ENCODE data around the gene NPFFR2.
"Not testable (repeated sequence)": the region's sequence is repeated elsewhere in the genome, so short reads cannot be mapped to it uniquely, and the experiment has no call there.

The NPFFR2 gene

DNA sequence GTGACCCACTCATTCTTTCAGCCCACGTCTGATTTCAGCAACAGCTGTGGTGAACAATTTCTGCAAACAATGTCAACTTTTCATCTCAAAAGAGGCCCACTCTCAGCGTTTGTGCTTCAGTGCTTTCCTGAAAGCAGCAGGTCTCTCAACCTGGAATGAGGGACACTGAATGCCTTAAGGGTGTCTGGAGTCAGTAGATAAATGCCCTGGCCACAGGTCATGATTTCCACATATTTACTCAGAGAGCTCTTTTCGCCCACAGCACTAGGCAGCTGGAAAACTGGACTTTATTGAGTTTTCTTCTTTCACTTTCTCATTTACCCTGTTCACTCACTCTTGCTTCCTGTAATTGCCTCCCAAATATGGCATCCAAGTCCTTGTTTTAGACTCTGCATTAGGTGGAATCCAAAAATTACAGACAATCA, 52.8 kb downstream of the NPFFR2 start:
- TF ChIP-seq, protein P1, sequence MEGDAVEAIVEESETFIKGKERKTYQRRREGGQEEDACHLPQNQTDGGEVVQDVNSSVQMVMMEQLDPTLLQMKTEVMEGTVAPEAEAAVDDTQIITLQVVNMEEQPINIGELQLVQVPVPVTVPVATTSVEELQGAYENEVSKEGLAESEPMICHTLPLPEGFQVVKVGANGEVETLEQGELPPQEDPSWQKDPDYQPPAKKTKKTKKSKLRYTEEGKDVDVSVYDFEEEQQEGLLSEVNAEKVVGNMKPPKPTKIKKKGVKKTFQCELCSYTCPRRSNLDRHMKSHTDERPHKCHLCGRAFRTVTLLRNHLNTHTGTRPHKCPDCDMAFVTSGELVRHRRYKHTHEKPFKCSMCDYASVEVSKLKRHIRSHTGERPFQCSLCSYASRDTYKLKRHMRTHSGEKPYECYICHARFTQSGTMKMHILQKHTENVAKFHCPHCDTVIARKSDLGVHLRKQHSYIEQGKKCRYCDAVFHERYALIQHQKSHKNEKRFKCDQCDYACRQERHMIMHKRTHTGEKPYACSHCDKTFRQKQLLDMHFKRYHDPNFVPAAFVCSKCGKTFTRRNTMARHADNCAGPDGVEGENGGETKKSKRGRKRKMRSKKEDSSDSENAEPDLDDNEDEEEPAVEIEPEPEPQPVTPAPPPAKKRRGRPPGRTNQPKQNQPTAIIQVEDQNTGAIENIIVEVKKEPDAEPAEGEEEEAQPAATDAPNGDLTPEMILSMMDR (IDR thresholded peaks at IDR 0.05; ENCODE audit: low read length), result no peak
- TF ChIP-seq EZH2 (IDR thresholded peaks at IDR 0.05; ENCODE audit: borderline replicate concordance, low read length), result no peak
- H3K36me3 ChIP-seq (ENCODE audit: insufficient read depth, low read length), result no peaks in the 10 kb centered on the region
- H3K9ac ChIP-seq (ENCODE audit: low read length), result no peak overlapping the region
- H3K4me1 ChIP-seq (ENCODE audit: insufficient read depth, low read length, severe bottlenecking), result no peaks in the 10 kb centered on the region
- H2AFZ ChIP-seq (ENCODE audit: low read length), result no peak overlapping the region
- H3K27ac ChIP-seq (ENCODE audit: low read depth, low read length, poor library complexity, severe bottlenecking), result no peak overlapping the region
- H3K9me2 ChIP-seq (ENCODE audit: low read depth, low read length), result no peaks in the 10 kb centered on the region
- H3K9me3 ChIP-seq (ENCODE audit: low read length), result no peaks in the 10 kb centered on the region
- H4K20me1 ChIP-seq (ENCODE audit: insufficient read depth, low read length), result no peaks in the 10 kb centered on the region
- no peaks in the 10 kb centered on the region for H3F3A ChIP-seq (ENCODE audit: insufficient read depth, low read length)
- no peaks in the 10 kb centered on the region for H3K79me2 ChIP-seq (ENCODE audit: insufficient read depth, low read length)
- no peak overlapping the region for H3K4me2 ChIP-seq (ENCODE audit: low read length)
- no peak overlapping the region for H3K4me3 ChIP-seq (ENCODE audit: low read depth, low read length, poor library complexity, severe bottlenecking)
- H3K27me3 ChIP-seq (ENCODE audit: insufficient read depth, low read length), result no peaks in the 10 kb centered on the region

DNA sequence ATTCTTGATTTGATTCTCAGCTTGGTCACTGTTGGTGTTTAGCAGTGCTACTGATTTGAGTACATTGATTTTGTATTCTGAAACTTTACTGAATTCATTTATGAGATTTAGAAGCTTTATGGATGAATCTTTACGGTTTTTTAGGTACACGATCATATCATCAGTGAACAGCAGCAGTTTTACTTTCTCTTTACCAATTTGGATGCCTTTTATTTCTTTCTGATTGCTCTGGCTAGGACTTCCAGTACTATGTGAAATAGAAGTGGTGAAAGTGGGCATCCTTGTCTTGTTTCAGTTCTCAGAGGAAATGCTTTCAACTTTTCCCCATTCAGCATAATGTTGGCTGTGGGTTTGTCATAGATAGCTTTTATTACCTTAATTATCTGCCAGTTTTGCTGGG, 58.8 kb downstream of the NPFFR2 start:
- H3K9ac ChIP-seq (ENCODE audit: low read length); H3K9me3 ChIP-seq (ENCODE audit: low read length); H3K36me3 ChIP-seq (ENCODE audit: insufficient read depth, low read length); H3K4me1 ChIP-seq (ENCODE audit: insufficient read depth, low read length, severe bottlenecking); H2AFZ ChIP-seq (ENCODE audit: low read length); H3K27me3 ChIP-seq (ENCODE audit: insufficient read depth, low read length); H3K27ac ChIP-seq (ENCODE audit: low read depth, low read length, poor library complexity, severe bottlenecking); H4K20me1 ChIP-seq (ENCODE audit: insufficient read depth, low read length); H3K9me2 ChIP-seq (ENCODE audit: low read depth, low read length); H3K79me2 ChIP-seq (ENCODE audit: insufficient read depth, low read length); H3K4me2 ChIP-seq (ENCODE audit: low read length); H3F3A ChIP-seq (ENCODE audit: insufficient read depth, low read length); H3K4me3 ChIP-seq (ENCODE audit: low read depth, low read length, poor library complexity, severe bottlenecking): not testable (repeated sequence)

DNA sequence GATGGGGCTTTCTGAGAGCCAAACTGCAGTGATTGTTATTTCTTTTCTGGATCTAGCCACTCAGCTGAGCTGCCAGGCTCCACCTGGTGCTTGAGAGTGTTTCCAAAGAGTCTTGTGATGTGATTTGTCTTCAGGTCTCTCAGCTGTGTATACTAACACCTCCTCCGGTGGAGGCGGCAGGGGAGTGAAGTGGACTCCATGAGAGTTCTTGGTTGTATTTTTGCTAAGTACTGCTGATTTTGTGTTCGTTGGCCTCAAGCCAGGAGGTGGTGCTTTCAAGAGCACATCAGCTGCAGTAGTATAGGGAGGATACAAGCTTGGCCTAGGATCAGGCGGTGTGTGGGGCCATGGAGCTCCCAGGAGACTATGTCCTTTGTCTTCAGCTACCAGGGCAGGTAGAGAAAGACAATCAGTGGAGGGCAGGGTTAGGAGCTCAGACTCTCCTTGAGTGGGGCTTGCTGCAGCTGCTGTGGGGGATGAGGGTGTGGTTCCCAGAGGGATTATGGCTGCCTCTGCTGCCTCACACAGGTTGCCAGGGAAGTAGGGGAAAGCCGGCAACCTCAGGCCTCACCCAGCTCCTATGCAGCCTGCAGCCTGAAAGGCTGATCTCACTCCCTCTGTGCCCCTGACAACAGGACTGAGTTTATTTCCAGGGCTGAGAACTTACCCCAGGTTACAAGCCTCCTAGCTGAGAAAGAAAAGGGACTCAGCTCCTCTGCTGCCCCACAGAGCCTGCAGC, 62.4 kb downstream of the NPFFR2 start:
- Histone ChIP-seq H3K36me3 (ENCODE audit: insufficient read depth, low read length) (no peaks in the 10 kb centered on the region), H3K9ac (ENCODE audit: low read length) (no peak overlapping the region), H3K4me3 (ENCODE audit: low read depth, low read length, poor library complexity, severe bottlenecking) (no peak overlapping the region), H3K9me2 (ENCODE audit: low read depth, low read length) (no peaks in the 10 kb centered on the region), H3K27me3 (ENCODE audit: insufficient read depth, low read length) (no peaks in the 10 kb centered on the region), H3K9me3 (ENCODE audit: low read length) (no peaks in the 10 kb centered on the region), H3F3A (ENCODE audit: insufficient read depth, low read length) (no peaks in the 10 kb centered on the region), H4K20me1 (ENCODE audit: insufficient read depth, low read length) (no peaks in the 10 kb centered on the region), H3K79me2 (ENCODE audit: insufficient read depth, low read length) (no peaks in the 10 kb centered on the region), H3K27ac (ENCODE audit: low read depth, low read length, poor library complexity, severe bottlenecking) (no peak overlapping the region), H2AFZ (ENCODE audit: low read length) (no peak overlapping the region), H3K4me1 (ENCODE audit: insufficient read depth, low read length, severe bottlenecking) (no peaks in the 10 kb centered on the region), H3K4me2 (ENCODE audit: low read length) (no peak overlapping the region)
- TF ChIP-seq, protein P1 (IDR thresholded peaks at IDR 0.05; ENCODE audit: low read length), result no peak
- TF ChIP-seq EZH2 (IDR thresholded peaks at IDR 0.05; ENCODE audit: borderline replicate concordance, low read length), result no peak

DNA sequence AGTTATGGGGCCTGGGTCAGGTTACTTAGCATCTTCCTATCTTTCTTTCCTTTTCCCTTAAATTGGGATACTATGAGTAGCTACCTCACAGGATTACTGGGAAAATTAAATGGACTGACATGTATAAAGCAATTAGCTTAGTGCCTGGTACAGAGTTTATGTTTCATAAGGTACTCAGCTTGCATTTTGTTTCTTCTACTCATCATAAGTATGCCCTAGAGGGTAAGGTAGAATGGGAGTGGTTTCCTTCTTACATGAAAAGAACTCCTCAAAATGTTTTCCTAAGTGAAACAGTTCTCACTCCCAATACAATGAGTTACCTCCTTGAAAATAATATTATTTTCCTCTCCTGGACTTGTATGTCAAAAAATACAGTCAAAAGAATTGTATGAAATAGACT, 75.7 kb downstream of the NPFFR2 start:
- no peaks in the 10 kb centered on the region for H4K20me1 ChIP-seq (ENCODE audit: insufficient read depth, low read length)
- no peaks in the 10 kb centered on the region for H3K36me3 ChIP-seq (ENCODE audit: insufficient read depth, low read length)
- H3K4me2 ChIP-seq (ENCODE audit: low read length), result no peak overlapping the region
- H3K79me2 ChIP-seq (ENCODE audit: insufficient read depth, low read length), result no peaks in the 10 kb centered on the region
- no peak overlapping the region for H2AFZ ChIP-seq (ENCODE audit: low read length)
- H3K4me3 ChIP-seq (ENCODE audit: low read depth, low read length, poor library complexity, severe bottlenecking), result no peak overlapping the region
- no peak overlapping the region for H3K27ac ChIP-seq (ENCODE audit: low read depth, low read length, poor library complexity, severe bottlenecking)
- no peaks in the 10 kb centered on the region for H3F3A ChIP-seq (ENCODE audit: insufficient read depth, low read length)
- TF ChIP-seq EZH2 (IDR thresholded peaks at IDR 0.05; ENCODE audit: borderline replicate concordance, low read length), result no peak
- TF ChIP-seq, protein P1 (IDR thresholded peaks at IDR 0.05; ENCODE audit: low read length), result no peak
- no peak overlapping the region for H3K9ac ChIP-seq (ENCODE audit: low read length)
- H3K9me2 ChIP-seq (ENCODE audit: low read depth, low read length), result no peaks in the 10 kb centered on the region
- no peaks in the 10 kb centered on the region for H3K4me1 ChIP-seq (ENCODE audit: insufficient read depth, low read length, severe bottlenecking)
- no peaks in the 10 kb centered on the region for H3K9me3 ChIP-seq (ENCODE audit: low read length)
- no peaks in the 10 kb centered on the region for H3K27me3 ChIP-seq (ENCODE audit: insufficient read depth, low read length)

All from OCI-LY1 (cell line).